Loucy (cell line): ENCODE data around the gene FHIT.

Experiments used
- EZH2phosphoT487 ChIP-seq: fragments of 200-600 bp; IDR thresholded peaks from 2 replicates; pipeline ENCODE4 v1.6.1; 2018; ENCODE audit warnings: antibody characterized with exemption, mild to moderate bottlenecking, moderate library complexity, borderline replicate concordance
- TF ChIP-seq, protein P1 (sequence below): fragments of 200-600 bp; sonication (generic); conservative IDR thresholded peaks from 2 replicates; pipeline ENCODE4 v1.5.1; 2014; ENCODE audit warnings: mild to moderate bottlenecking, antibody characterized with exemption, low read length

DNA sequence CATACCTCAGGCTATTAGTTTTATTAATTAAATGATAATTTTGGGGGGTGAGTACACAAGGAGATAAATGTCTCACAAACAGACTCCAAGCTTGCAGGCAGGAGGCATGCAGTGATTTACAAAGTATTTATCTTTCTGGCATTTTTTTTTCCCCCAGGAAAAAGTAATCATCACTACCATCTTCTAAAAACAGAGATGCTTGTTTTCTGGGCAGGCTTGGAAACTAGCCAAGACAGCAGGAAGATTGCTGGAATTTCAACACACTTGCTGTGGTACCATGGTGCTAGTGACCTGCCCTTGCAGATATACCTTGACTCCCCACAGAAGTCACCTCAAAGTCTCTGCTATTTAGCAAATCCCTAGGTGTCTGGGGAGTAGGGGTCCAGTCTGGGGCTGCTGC lies 1468.6 kb downstream of the FHIT start:
- TF ChIP-seq, protein P1, sequence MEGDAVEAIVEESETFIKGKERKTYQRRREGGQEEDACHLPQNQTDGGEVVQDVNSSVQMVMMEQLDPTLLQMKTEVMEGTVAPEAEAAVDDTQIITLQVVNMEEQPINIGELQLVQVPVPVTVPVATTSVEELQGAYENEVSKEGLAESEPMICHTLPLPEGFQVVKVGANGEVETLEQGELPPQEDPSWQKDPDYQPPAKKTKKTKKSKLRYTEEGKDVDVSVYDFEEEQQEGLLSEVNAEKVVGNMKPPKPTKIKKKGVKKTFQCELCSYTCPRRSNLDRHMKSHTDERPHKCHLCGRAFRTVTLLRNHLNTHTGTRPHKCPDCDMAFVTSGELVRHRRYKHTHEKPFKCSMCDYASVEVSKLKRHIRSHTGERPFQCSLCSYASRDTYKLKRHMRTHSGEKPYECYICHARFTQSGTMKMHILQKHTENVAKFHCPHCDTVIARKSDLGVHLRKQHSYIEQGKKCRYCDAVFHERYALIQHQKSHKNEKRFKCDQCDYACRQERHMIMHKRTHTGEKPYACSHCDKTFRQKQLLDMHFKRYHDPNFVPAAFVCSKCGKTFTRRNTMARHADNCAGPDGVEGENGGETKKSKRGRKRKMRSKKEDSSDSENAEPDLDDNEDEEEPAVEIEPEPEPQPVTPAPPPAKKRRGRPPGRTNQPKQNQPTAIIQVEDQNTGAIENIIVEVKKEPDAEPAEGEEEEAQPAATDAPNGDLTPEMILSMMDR: no peak
- no peak for TF ChIP-seq EZH2phosphoT487
